ENCODE results near the gene FAM117B. TPM values are rescaled to one million over a fixed set of nuclear protein-coding genes. Genes with fewer than 3 reads are reported as not detected.

Gene FAM117B
- 7.8 TPM for total RNA-seq

DNA sequence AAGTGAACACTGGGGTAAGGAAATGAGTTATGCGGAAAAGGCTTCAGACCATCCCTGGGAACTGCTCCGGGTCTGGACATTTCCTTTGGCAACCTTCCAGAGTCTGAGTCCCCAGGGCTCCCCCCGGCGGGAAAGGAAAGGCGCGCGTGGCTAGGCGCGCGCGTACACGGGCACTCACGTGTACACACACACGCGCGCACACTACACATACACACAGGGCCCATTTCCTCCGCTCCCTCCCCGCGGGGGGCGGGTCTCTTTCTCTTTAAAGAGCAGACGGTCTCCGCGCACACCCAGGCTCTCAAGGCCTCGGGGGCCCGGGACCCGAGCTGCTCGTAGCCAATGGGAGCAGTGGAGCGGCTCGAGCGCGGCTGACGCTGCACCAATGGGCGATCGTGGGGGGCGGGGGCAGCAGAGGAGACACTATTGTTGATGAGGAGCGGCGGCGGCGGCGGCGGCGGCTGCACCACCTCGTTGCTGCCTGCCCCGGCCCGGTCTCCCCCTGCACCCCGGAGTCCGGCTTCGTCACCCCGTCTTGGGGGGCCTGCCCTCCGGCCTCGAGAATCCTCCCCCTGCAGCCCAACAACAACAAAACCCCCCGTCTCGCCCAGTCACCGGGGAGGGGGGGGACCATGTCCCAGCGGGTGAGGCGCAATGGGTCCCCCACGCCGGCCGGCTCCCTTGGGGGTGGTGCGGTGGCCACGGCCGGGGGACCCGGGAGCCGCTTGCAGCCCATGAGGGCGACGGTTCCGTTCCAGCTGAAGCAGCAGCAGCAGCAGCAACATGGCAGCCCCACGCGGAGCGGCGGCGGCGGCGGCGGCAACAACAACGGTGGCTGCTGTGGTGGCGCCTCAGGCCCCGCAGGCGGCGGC is at the start of gene FAM117B:
TSS of gene FAM117B (plus strand) at position 414 of the 872 bp plus-strand sequence. CDS start at position 633, 219 bp downstream.
- ATAC-seq (peak; percentile 99), DNase-seq (ENCODE audit: low spot score) (peak; percentile 98)
- intact Hi-C loops (cut with DNase I), result no loop called here

DNA sequence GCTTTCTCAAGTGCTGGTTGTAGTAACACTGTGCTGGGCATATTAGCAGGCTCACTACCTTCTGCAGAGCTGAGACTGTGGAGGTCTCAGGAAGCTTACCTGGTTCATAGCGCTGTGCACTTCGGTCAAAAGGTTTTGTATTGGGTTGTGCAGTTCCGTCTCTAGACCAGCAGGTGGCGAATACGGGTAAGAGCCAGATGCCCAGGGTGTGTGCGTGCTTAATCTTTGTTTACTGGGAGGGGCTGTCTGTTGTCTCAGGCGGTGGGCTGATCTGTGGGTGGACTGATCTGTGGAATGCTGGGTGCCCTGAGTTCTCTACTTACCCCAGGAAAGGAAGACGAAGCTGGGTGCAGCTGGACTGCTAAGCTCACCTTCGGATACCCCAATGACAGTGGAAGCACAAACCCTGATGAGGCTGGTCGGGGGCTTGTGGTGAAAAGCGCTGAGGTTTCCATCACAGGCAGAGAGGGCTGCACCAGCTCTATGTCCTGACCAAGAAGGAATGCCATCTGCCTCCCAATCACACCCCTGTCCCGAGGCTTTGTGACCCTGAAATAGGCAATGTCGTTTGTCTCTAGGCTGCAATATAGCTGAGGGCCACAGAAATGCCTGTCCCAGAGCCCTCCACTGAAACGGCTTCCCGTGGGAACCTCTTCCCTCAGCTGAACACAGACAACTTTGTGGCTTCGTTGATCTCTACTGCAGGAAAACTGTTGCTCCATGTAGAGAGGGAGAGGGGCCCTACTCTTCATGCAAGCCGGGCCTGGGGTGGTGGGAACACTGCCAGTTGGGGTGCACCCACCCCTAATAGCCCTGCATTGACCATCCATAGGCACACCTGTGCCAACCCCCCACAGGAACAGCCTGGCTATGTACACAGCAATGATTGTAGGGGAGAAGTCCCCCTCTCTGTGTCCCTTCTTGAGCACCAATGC is 45.9 kb upstream of the FAM117B start:
- ATAC-seq, result peak; percentile 89
- peak; percentile 78 for DNase-seq (ENCODE audit: low spot score)
- intact Hi-C loops (cut with DNase I), result no loop called here

DNA sequence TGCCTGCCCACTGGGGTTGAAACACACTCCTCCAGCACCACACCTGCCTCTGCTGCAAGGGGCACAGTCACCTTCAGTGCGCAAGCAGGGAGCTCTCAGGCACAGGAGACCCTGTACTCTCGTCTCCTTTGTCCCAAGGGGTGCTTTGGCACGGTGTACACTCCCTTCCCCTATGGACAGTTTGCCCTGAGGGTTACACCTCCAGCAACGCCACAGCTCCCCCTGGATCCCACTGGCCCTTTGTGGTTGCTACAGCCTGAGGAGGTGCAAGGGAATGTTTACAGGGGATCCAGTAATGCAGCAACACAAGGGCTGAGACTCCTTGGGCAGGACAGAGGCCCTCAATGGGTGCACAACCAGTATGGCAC is 45.2 kb upstream of the FAM117B start:
- DNase-seq (ENCODE audit: low spot score) (no peak), ATAC-seq (peak; percentile 23)
- intact Hi-C loops (cut with DNase I), result no loop called here

DNA sequence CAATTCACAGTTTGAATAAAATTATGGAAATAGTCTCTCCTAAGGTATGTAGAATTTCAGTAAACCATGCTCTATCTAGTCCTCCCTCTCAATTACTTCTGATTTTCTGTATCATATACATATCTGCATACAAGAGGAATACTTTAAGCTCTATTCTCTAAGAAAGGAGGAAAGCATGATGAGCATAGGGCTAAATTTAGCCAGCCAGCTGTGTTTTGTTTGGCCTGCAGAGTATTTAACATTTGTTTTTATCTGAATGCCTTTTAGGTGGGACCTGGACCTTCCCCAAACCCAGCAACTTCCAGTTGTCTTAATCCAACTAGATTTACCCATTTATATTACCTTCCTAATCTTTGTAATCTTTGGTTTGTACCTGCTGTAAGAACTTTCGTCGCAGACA is 42.2 kb upstream of the FAM117B start:
- intact Hi-C loops (cut with DNase I), result no loop called here
- no peak for ATAC-seq
- DNase-seq (ENCODE audit: low spot score), result no peak

DNA sequence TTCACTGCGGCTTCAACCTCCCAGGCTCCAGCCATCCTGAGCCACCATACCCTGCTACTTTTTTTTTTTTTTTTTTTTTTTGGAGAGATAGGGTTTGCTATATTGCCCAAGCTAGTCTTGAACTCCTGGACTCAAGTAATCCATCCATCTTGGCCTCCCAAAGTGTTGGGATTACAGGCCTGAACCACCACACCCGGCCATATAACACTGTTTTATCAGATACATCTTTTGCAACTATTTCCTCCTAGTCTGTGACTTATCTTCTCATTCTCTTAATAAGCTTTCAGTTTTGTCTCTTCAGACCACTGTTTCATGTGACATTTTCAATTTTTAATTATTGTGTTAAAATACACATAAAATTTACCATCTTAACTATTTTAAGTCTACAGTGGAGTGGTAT is 35.7 kb upstream of the FAM117B start:
- ATAC-seq (no peak), DNase-seq (ENCODE audit: low spot score) (no peak)
- intact Hi-C loops (cut with DNase I), result no loop called here

DNA sequence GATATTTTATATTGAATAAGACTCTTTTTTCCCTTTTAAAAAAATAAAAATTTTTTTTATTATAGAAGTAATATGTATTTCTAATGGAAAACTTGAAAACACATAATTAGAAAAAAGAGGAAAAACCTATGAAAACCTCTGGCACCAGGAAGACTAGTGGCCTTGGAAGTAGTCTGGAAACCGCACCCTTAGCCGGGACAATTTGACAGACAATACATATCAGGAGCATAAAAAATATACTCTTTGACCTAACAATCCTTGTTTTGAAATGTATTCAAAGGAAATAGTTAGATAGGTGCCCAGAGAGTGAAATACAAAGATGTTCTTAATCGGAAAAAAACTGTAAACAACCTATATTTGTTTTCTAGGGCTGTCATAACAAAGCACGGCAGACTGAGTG is 34.9 kb upstream of the FAM117B start:
- ATAC-seq, result no peak
- intact Hi-C loops (cut with DNase I), result no loop called here
- no peak for DNase-seq (ENCODE audit: low spot score)

DNA sequence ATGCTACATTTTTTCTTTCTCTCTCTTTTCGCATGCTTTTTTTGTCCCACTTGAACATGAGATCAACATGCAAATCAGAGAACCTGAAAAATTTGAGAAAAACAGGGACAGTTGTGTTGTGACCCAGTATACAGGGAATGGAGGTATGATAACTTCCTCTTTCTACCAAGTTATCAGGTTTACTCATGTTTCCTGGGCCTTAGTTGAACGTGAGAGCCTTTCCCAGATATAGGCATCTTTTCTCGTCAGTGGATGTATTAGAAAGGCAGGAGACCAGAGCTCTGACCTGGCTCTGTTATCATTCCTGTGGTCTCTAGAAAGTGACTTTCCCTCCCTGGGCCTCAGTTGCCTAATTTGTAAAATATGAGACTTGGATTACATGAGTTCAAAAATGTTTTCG is 30.1 kb upstream of the FAM117B start:
- ATAC-seq (no peak), DNase-seq (ENCODE audit: low spot score) (no peak)
- intact Hi-C loops (cut with DNase I), result no loop called here

DNA sequence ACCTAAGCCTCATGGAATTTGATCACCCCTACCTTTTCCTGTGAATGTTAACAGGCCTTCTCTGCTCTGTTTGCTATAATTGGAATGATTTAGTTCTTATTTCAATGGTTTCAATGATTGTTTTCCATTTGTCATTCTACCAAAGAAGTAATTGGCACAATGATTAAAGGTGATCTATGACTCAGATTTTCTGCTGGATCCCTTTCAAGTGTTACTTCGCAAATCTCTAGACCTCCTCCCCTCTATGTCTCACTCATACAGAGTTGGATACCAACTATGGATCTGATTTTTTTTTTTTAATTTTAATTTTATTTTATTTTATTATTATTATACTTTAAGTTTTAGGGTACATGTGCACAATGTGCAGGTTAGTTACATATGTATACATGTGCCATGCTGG is 29.6 kb upstream of the FAM117B start:
- DNase-seq (ENCODE audit: low spot score), result no peak
- intact Hi-C loops (cut with DNase I), result no loop called here
- ATAC-seq, result no peak

DNA sequence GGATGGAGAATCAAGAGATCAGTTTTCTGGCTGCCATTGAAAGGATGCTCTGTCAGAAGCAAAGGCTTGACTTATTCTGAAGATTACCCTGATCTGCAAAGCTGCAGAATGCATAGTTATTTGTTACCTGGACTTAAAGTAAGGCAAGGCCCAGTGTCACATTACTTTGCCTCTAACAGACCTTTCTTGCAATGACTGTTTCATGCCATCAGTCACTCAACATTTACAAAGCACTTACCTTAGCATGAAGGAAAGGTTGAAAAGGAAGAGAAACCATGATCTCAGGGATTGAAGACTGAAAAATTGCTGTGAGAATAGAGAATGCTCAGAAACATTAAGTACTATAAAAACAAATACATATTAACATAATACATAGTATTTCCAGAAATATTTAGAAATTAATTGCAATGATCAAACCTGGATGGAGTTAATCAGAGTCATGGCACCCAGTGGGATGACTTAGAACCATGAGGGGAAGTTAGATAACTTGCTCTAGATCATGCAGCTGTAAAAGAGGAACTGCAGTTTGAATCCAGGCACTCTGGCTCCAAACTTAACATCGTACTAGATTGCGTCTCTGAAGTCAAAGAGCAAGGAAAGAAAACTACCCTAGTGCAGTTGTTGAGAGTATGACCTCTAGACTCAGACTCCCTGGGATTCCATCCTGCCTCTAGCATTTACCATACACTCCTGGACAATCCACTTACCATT is 26.5 kb upstream of the FAM117B start:
- intact Hi-C loops (cut with DNase I), result no loop called here
- no peak for DNase-seq (ENCODE audit: low spot score)
- peak; percentile 70 for ATAC-seq

DNA sequence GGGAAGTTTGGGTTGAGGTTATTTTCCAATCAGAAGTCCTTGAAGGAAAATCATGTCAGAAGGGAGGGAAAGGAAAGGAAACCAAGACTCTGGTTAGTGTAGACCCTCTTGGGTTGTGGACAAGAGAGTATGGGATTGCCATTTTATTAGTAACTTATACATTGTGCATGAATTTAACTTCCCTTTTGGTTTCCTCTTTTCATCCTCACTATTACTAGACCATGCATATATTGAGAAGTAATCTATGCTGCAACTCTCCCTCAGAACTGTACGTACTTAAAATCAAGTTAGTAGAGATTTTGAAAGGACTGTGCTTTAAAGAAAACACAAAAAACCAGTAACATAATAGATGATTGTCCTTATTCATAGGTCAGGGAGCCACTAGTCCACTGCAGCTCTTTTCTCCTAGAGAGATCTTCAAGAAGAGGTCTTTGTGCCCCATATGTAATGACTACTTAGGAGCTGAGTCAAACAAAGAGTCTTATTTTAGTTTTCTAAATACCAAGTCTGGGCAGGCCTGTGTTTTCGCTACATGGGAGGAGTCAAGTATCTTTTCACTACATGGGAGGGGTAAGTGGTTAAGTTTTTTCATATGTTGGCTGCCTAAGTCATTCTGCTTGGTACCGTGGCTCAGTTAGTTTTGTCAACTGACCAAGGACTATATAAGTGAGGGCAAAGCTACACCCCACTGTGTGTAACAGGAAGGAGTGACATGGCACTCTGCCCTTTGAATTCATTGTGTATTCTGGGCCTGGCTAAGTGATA is 25.2 kb upstream of the FAM117B start:
- no peak for DNase-seq (ENCODE audit: low spot score)
- intact Hi-C loops (cut with DNase I), result no loop called here
- peak; percentile 75 for ATAC-seq

DNA sequence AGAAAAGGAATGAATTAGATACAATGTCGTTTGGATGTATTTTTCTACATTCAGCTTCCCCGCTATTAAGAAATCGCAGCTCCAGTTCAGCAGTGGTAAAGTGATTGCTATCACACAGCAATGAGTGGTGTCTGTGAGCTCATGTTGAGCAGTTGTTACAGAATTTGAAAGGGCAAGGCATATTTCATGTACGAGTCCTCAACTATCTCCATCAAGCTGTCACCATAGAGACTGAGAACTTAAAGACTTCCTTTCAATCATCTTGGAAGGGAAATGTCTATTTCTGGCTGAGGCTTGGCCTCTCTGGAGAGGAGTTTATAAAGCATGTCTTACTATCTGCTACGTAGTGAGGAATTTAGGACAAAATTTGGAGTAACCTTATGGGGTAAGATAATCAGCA is 24.4 kb upstream of the FAM117B start:
- ATAC-seq (no peak), DNase-seq (ENCODE audit: low spot score) (no peak)
- intact Hi-C loops (cut with DNase I), result no loop called here

DNA sequence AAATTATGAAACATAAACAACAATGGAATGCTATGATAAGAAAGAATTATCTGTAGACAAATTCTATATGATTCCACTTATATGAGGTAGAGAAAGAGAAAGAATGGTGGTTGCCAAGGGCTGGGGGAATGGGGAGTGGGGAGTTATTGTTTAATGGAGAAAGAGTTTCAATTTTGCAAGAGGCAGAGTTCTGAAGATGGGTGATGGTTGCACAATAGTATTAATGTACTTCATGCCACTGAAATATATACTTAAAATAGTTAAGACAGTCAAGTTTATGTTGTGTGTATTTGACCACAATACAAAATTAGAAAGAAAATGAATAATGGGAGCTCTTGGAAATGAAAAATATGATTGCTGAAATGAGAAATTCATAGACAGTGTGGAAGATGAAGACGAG is 22.6 kb upstream of the FAM117B start:
- ATAC-seq (no peak), DNase-seq (ENCODE audit: low spot score) (no peak)
- intact Hi-C loops (cut with DNase I), result no loop called here

DNA sequence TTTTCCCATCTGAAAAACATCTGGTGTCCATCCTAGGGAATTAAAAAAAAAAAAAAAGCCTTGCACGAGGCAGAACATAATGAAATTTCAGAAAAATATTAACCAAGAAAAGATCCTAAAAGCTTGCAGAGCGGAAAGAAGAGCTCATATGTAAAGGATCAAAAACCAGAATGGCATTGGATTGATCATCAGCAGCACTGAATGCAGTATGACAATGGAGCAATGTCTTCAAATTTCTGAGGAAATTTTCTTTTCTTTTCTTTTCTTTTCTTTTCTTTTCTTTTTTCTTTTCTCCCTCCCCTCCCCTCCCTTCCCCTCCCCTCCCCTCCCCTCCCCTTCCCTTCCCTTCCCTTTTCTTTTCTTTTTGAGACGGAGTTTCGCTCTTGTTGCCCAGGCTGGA is 21.3 kb upstream of the FAM117B start:
- DNase-seq (ENCODE audit: low spot score) (no peak), ATAC-seq (no peak)
- intact Hi-C loops (cut with DNase I), result no loop called here

DNA sequence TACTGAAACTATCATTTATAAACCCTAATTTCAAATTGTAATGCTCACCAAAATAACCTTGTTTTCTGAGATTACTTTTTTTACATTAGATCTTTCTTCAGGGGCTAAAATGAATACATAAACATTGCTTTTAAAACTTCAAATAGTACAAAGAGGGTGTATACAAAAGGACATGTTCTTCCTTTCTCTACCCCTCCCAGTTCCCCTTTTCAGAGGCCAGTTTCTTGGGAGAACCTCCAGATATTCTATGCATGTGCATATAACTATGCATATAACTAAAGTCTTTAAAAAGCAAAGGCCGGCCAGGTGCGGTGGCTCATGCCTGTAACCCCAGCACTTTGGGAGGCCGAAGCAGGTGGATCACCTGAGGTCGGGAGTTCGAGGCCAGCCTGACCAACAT is 10.6 kb upstream of the FAM117B start:
- no peak for DNase-seq (ENCODE audit: low spot score)
- no peak for ATAC-seq
- intact Hi-C loops (cut with DNase I), result no loop called here

DNA sequence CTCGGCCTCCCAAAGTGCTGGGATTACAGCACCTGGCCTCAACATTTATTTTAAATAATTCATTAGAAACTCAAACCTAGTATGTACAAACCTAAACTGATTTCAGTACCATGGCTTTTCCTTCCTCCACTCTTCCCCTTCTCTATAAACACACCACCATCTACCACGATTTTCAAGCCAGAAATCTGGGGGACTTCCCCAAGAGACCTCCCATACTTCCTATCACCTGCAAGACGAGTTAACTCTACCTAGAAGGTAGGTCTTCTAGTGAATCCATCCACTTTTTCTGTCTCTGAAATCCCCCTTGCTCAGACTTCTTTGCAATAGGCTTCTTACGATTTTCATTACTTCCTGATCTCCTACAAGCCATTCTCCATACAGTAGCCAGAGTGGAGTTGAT is 7.7 kb upstream of the FAM117B start:
- ATAC-seq, result no peak
- intact Hi-C loops (cut with DNase I), result no loop called here

DNA sequence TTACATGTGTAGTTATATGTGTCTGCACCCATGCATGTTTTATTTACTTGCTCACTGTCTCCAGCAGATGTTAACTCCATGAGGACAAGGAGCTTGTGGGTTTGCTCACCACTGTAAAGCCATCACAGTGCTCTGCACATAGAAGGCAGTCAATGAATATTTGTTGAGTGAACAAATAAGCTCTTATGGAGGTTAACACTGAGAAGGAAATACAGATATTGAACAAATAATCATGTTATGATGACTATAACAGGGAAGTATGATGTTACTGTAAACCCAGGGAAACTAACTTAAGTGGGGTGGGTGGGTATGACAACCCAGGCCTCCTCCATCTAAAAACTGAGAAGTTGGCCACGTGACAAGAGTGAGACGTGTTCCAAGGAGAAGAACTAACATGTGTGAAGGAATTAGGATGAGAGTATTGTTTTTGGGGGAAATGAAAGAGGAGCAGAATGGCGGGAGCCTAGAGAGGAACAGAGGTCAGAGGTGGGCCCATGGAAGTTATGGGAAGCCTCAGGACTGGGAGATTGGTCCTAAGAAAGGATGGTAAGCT is 6.0 kb upstream of the FAM117B start:
- no peak for ATAC-seq
- intact Hi-C loops (cut with DNase I), result no loop called here
- DNase-seq (ENCODE audit: low spot score), result no peak

More for the DNA sequence above, 7.7 kb upstream of the FAM117B start:
- DNase-seq (ENCODE audit: low spot score), result no peak

DNA sequence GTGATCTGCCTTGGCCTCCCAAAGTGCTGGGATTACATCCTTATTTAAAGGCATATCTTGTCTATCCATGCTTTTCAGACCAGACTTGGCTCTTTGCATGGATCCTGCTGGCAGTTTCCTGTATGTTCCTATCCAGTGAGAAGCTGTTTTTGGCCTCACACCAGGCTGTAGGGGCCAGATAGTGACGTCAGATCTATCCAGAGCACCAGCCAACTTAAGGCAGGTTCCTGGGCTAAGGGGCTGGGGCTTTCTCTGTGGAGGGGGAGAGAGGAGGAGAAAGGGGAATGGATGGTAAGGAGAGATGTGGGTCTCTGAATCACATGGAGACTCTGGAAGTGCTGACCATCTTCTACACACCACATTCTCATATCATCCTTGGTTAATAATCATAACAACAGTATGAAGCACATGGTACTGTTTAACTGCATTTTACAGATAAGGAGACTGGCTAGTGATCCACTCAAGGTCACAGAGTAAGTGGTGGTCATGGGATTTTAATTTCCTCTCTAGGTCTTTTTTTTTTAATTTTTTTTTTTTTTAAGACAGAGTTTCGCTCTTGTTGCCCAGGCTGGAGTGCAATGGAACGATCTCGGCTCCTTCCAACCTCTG is 2.0 kb upstream of the FAM117B start:
- intact Hi-C loops (cut with DNase I), result no loop called here
- DNase-seq (ENCODE audit: low spot score) (no peak), ATAC-seq (no peak)

DNA sequence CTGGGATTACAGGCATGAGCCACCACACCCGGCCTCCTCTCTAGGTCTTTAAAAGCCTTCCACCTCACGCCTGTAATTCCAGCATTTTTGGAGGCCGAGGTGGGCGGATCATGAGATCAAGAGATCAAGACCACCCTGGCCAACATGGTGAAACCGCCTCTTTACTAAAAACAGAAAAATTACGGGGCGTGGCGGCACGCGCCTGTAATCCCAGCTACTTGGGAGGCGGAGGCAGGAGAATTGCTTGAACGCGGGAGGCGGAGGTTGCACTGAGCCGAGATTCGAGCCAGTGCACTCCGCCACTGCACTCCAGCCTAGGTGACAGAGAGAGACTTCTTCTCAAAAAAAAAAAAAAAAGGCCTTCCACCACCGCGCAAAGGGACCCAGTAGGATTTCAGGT is 1.3 kb upstream of the FAM117B start:
- no peak for DNase-seq (ENCODE audit: low spot score)
- intact Hi-C loops (cut with DNase I), result no loop called here
- ATAC-seq, result no peak

Measured in sciatic nerve (tissue), 2 donors.